Thyroid gland (tissue), 4 donors: ENCODE measurements around the gene WNT9B.

ENCODE experiments used
- CTCF ChIP-seq, 6 experiments: fragments of 200-600 bp in 3 of 6; fragments of 450-650 bp in 3 of 6; sonication (generic) in 3 of 6; IDR thresholded peaks; one replicate each; pipeline ENCODE4 v1.5.1; 2016 to 2019; ENCODE audit warnings: antibody characterized with exemption in 6 of 6, mild to moderate bottlenecking in 2 of 6, inconsistent platforms in 1 of 6, moderate library complexity in 1 of 6
- POLR2A ChIP-seq, 2 donors: fragments of 450-650 bp; IDR thresholded peaks; one replicate each; pipeline ENCODE4 v1.6.1; 2017; ENCODE audit warnings: antibody characterized with exemption in 2 of 2, mild to moderate bottlenecking in 2 of 2, moderate library complexity in 1 of 2

GRCh38 chr17:46879101-46879500 lies 27.7 kb downstream of the WNT9B start:
- TF ChIP-seq CTCF (IDR thresholded peaks at IDR 0.05) (no peak), POLR2A (IDR thresholded peaks at IDR 0.05) (no peak)
